HG03442 (cell line): Measurements from ENCODE around the gene WDR74.

Source experiments
- ATAC-seq: cut with Tn5 transposase; IDR thresholded peaks from one replicate; pipeline ENCODE4 v1.9.1; 2021; ENCODE audit warnings: mild to moderate bottlenecking, moderate library complexity; ENCODE audit not compliant: unreplicated experiment

Gene WDR74

DNA sequence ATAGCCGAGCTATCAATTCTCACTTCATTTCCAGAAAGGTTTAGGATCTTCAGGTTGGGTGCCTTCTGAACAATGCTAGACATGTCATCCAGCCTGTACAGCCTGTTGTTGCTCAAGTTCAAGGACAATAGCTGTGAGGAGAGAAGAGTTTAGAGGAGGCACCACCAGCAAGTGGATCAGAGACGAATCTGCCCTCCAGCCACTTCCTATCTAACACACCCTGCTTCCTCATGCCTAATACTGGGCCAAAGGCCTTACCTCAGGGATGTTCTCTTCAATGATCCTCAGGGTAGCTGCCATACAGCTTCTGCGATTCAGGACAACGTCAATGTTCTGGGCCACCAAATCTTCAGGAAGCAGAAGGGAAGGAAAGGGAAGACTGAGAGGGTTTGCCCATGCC is 38.3 kb downstream of the WDR74 start:
- no peak for ATAC-seq

- ATAC-seq, result no peak
These were observed 39.9 kb downstream of the WDR74 start for GRCh38 chr11:62799486-62799885.

DNA sequence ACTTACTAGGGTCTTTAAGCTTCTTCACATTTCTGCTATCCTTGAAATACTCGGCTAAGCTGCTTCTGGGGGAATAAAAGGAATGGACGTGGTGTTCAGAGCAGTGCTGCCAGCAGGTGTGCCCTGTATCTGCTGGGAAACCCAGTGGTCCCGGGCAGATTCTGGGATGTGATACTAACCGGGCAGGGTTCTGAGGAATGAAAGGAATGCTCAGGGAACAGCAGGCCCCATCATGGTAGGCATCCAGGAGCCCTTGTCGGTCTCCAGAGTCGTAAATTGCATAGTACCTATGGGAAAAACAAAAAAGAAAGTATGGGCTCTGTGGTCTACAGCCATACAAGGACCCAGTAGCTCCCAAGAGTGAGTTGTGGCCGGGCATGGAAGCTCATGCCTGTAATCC is 43.1 kb downstream of the WDR74 start:
- ATAC-seq, result no peak

DNA sequence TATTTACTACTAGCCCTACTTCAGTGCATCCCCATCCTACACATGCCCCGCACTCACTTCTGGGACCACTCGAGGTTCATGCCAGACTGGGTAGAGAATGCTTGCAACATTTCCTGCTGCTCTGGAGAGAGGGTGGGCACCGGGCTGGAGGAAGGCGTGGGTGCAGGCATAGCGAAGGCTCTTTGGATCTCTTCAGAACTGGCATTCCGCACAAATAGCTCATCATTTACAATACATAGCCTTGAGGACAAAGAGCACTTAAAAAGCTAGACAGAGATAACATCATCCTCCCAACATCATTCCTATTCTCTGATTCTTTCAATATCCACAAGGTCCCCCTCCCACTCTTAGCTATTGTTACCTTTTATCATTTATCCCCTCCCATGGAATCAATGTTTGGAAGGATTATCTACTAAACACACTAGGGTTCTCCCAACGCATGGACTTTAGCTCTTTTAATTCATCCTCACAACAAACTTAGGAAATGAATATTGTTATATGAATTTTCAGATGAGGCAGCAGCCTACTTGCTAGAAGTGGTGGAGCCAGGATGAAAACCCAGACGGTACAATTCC is 45.1 kb downstream of the WDR74 start:
- ATAC-seq, result no peak

- ATAC-seq, result no peak
These were observed 47.2 kb downstream of the WDR74 start for GRCh38 chr11:62792202-62792575.

GRCh38 chr11:62791501-62792201 is 47.7 kb downstream of the WDR74 start, which contains the start of gene TMEM223:
TSS of gene TMEM223 (minus strand) at chr11:62792006. CDS start at chr11:62791994, 12 bp downstream.
- peak; percentile 54 for ATAC-seq

DNA sequence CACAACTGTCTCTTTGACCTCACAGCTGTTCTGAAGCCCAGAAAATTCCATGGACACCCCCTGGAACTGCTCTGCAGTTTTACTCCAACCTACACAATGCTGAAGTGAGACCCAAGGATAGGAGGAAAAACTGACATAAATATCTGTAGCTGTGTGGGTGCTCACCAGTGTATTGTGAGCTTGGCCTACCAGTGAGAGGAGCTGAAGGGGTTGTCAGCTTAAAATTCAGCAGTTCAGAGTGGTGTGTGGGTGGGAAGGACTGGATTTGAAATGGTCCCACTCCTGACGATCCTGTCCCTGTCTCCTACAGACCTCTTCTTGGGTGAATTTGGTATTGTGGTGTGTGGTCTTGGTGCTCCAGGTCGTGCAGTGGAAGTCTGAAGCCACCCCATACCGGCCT is 49.8 kb downstream of the WDR74 start:
- ATAC-seq, result no peak

DNA sequence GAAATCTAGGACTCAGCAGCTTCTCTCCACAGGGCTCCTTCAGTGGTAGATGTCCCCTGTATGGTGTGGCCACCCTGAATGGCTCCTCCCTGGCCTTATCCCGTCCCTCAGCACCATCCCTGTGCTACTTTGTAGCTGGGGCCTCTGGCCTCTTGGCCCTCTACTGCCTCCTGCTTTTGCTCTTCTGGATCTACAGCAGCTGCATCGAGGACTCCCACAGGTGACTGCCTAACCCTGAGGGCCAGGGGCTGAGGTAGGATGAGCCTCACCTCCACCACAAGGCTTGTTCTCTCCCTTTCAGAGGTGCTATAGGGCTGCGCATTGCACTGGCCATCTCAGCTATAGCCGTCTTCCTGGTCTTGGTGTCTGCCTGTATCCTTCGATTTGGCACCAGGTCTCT is 50.4 kb downstream of the WDR74 start:
- no peak for ATAC-seq

DNA sequence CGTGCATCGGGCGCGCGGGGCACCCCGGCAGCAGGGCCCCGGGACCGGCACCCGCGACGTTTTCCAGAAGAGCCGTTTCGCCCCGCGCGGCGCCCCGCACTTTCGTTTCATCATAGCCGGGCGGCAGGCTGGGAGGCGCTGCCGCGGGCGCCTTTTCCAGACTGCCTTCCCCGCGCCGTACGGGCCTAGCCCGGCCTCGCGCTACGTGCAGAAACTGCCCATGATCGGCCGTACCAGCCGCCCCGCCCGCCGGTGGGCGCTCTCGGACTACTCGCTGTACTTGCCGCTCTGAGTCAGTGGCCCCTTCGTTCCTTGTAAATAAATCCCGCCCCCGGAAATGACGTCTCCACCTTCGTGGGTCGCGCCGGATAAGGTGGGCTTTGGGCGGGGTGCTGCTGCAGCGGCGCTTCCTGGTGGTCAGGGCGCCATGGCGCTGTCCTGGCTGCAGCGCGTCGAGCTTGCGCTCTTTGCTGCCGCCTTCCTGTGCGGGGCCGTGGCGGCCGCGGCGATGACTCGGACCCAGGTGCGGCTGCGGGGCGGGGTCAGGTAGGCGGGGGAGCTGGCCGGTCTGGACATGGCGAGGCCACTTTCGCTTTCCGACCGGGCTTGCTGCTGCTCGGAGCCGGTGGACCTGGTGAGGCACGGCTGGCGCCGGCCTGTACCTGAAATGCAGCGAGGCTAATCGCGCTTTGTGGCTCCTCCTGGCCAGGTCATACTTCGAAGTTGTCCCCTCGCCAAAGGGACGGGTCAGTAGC is 52.2 kb downstream of the WDR74 start, which contains the start of gene TMEM179B:
TSS of gene TMEM179B (plus strand) at position 398 of the 755 bp plus-strand sequence. CDS start at position 428, 30 bp downstream.
- ATAC-seq, result peak; percentile 65

DNA sequence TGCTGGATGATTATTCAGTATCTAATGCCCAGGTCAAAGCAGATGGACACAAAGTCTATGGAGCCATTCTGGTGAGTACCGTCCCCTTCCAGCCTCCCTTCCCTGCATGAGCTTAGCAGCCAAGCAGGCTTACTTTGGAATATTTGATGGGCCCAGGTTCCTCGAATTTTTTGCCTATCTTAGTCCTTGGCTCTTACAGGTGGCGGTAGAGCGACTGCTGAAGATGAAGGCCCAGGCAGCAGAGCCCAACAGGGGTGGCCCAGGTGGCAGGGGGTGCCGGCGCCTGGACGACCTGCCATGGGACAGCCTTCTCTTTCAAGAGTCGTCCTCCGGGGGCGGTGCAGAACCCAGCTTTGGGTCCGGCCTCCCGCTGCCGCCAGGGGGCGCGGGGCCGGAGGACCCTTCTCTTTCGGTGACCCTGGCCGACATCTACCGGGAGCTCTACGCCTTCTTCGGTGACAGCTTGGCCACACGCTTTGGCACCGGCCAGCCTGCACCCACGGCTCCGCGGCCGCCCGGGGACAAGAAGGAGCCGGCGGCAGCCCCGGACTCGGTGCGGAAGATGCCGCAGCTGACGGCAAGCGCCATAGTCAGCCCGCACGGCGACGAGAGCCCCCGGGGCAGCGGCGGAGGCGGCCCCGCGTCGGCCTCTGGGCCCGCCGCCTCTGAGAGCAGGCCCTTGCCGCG is 52.9 kb downstream of the WDR74 start:
- ATAC-seq, result peak; percentile 59
